ENCODE data around the gene HOXD8. TPM values are rescaled to one million over a fixed set of nuclear protein-coding genes. Genes with fewer than 3 reads are reported as not detected.

Gene HOXD8
- total RNA-seq, 1 experiment from 2014 or later: not detected

GRCh38 chr2:176134035-176134434 lies 4.5 kb downstream of the HOXD8 start:
- CTCF ChIA-PET: no interaction called here

GRCh38 chr2:176135035-176135440 lies 5.5 kb downstream of the HOXD8 start:
- in situ Hi-C loops (cut with HindIII; ENCODE audit: low pct_unique_long_range_greater_than_20kb, low sequenced_read_pairs) (no loop called here), intact Hi-C loops (cut with micrococcal nuclease; ENCODE audit: unreplicated experiment) (loop anchor here (2.0 kb wide), 2 partner anchors 418 to 504 kb away; no protein-coding TSS in a partner anchor)
- DNase-seq (ENCODE audit: low read depth, low spot score): no peak
- Histone ChIP-seq H3K36me3 (ENCODE audit: control insufficient read depth, insufficient read depth, low read length) (no peaks in the 10 kb centered on the region), H3K4me3 (ENCODE audit: low read depth in 2 of 2, low read length in 2 of 2) (no peak overlapping the region), H3K4me1 (ENCODE audit: control insufficient read depth, insufficient read depth, low read length) (peaks cover 15% of the 10 kb centered on the region), H3K27me3 (ENCODE audit: control insufficient read depth, insufficient read depth, low read length) (no peaks in the 10 kb centered on the region), H3K27ac (ENCODE audit: low read length) (peak overlapping the region; percentile 77), H3K9me3 (ENCODE audit: control insufficient read depth, insufficient read depth, low read depth, low read length) (no peaks in the 10 kb centered on the region)
- CTCF ChIA-PET: no interaction called here
- TF ChIP-seq SIN3A (IDR thresholded peaks at IDR 0.05; ENCODE audit: borderline replicate concordance, insufficient read depth, low read depth, low read length): no peak
- no peak for TF ChIP-seq POLR2AphosphoS5 (IDR thresholded peaks at IDR 0.05; ENCODE audit: low read depth, low read length)
- no peak for TF ChIP-seq TCF7L2 (IDR thresholded peaks at IDR 0.05; ENCODE audit: low read depth, low read length)
- no peak for TF ChIP-seq REST (IDR thresholded peaks at IDR 0.05; ENCODE audit: insufficient read depth in 1 of 2, low read depth in 2 of 2, low read length in 1 of 2)
- TF ChIP-seq CTCF (IDR thresholded peaks at IDR 0.05): peak; percentile 29; the same call in 1 of the 2 replicates
- no TSS peak for BruUV-seq (replicated peaks)
- ATAC-seq: no peak
- POLR2A ChIA-PET: no interaction called here

More at GRCh38 chr2:176134035-176134434, 4.5 kb downstream of the HOXD8 start:
- H3K27ac ChIP-seq (ENCODE audit: low read length): peak overlapping the region; percentile 31; the same call in 1 of the 2 replicates
- intact Hi-C loops (cut with micrococcal nuclease; ENCODE audit: unreplicated experiment) (loop anchor here (2.0 kb wide), 2 partner anchors 419 to 505 kb away; no protein-coding TSS in a partner anchor), in situ Hi-C loops (cut with HindIII; ENCODE audit: low pct_unique_long_range_greater_than_20kb, low sequenced_read_pairs) (no loop called here)
- ATAC-seq (no peak), DNase-seq (ENCODE audit: low read depth, low spot score) (no peak)
- no peaks in the 10 kb centered on the region for H3K27me3 ChIP-seq (ENCODE audit: control insufficient read depth, insufficient read depth, low read length)
- H3K4me3 ChIP-seq (ENCODE audit: low read depth in 2 of 2, low read length in 2 of 2): no peak overlapping the region
- H3K36me3 ChIP-seq (ENCODE audit: control insufficient read depth, insufficient read depth, low read length): no peaks in the 10 kb centered on the region
- TF ChIP-seq TCF7L2 (IDR thresholded peaks at IDR 0.05; ENCODE audit: low read depth, low read length): no peak
- no peak for TF ChIP-seq REST (IDR thresholded peaks at IDR 0.05; ENCODE audit: insufficient read depth in 1 of 2, low read depth in 2 of 2, low read length in 1 of 2)
- no peak for TF ChIP-seq SIN3A (IDR thresholded peaks at IDR 0.05; ENCODE audit: borderline replicate concordance, insufficient read depth, low read depth, low read length)
- TF ChIP-seq CTCF (IDR thresholded peaks at IDR 0.05): no peak
- TF ChIP-seq POLR2AphosphoS5 (IDR thresholded peaks at IDR 0.05; ENCODE audit: low read depth, low read length): no peak
- H3K4me1 ChIP-seq (ENCODE audit: control insufficient read depth, insufficient read depth, low read length): peaks cover 14% of the 10 kb centered on the region
- H3K9me3 ChIP-seq (ENCODE audit: control insufficient read depth, insufficient read depth, low read depth, low read length): no peaks in the 10 kb centered on the region
- POLR2A ChIA-PET: no interaction called here
- no TSS peak for BruUV-seq (replicated peaks)
